Activated T-helper 17 cell treated with anti-CD3 and anti-CD28 coated beads, Interleukin-2, amount 50 U/mL, for 72 hours (primary cell): ENCODE measurements around the gene NKX2-4. TPM values are rescaled to one million over a fixed set of nuclear protein-coding genes. Genes with fewer than 3 reads are reported as not detected.
"Not testable (repeated sequence)": the region's sequence is repeated elsewhere in the genome, so short reads cannot be mapped to it uniquely, and the experiment has no call there.

Experiments
- ATAC-seq: fragments of 150-1000 bp; cut with Tn5 transposase; replicated peaks from 2 replicates; pipeline ENCODE4 v1.10.0; 2021; ENCODE audit warnings: mild to moderate bottlenecking, moderate library complexity
- H3K27ac Mint-ChIP-seq: one replicate; pipeline ENCODE4 v1.8.0; 2022; ENCODE audit warnings: mixed read lengths
- H3K27me3 Mint-ChIP-seq: one replicate; pipeline ENCODE4 v1.8.0; 2022; ENCODE audit warnings: mixed read lengths
- H3K36me3 Mint-ChIP-seq: one replicate; pipeline ENCODE4 v1.8.0; 2022; ENCODE audit warnings: low read depth, mild to moderate bottlenecking, mixed read lengths
- H3K4me1 Mint-ChIP-seq: one replicate; pipeline ENCODE4 v1.8.0; 2022; ENCODE audit warnings: mixed read lengths
- H3K4me3 Mint-ChIP-seq: one replicate; pipeline ENCODE4 v1.8.0; 2022; ENCODE audit warnings: mild to moderate bottlenecking, mixed read lengths
- H3K9me3 Mint-ChIP-seq: one replicate; pipeline ENCODE4 v1.8.0; 2022; ENCODE audit warnings: mixed read lengths
- total RNA-seq, 2 donors: library from RNA; stranded (reverse); gene quantifications; one replicate each; pipeline ENCODE4 v1.2.3, GENCODE V29; 2022

NKX2-4 gene
- total RNA-seq, 2 donors from 2014 or later = not detected

- no peak overlapping the region for H3K27ac Mint-ChIP-seq
- no peak overlapping the region for H3K4me3 Mint-ChIP-seq
- no peaks in the 10 kb centered on the region for H3K4me1 Mint-ChIP-seq
- H3K36me3 Mint-ChIP-seq = peaks cover 97% of the 10 kb centered on the region
- no peaks in the 10 kb centered on the region for H3K9me3 Mint-ChIP-seq
- ATAC-seq = no peak
- H3K27me3 Mint-ChIP-seq = peaks cover 4% of the 10 kb centered on the region
Observed at GRCh38 chr20:21386111-21386510, 11.2 kb downstream of the NKX2-4 start.

- Mint-ChIP-seq H3K4me1 (no peaks in the 10 kb centered on the region), H3K4me3 (no peak overlapping the region), H3K27me3 (no peaks in the 10 kb centered on the region), H3K27ac (no peak overlapping the region), H3K36me3 (peaks cover 99% of the 10 kb centered on the region), H3K9me3 (no peaks in the 10 kb centered on the region)
- ATAC-seq = no peak
Observed at GRCh38 chr20:21384308-21384892, 12.9 kb downstream of the NKX2-4 start.

- no peak overlapping the region for H3K27ac Mint-ChIP-seq
- no peak overlapping the region for H3K4me3 Mint-ChIP-seq
- ATAC-seq = no peak
- H3K9me3 Mint-ChIP-seq = no peaks in the 10 kb centered on the region
- H3K4me1 Mint-ChIP-seq = no peaks in the 10 kb centered on the region
- H3K27me3 Mint-ChIP-seq = no peaks in the 10 kb centered on the region
- H3K36me3 Mint-ChIP-seq = peaks cover 98% of the 10 kb centered on the region
Observed at GRCh38 chr20:21381619-21382018, 15.7 kb downstream of the NKX2-4 start.

- H3K4me1 Mint-ChIP-seq = no peaks in the 10 kb centered on the region
- no peak overlapping the region for H3K4me3 Mint-ChIP-seq
- peaks cover 94% of the 10 kb centered on the region for H3K36me3 Mint-ChIP-seq
- no peaks in the 10 kb centered on the region for H3K9me3 Mint-ChIP-seq
- H3K27ac Mint-ChIP-seq = no peak overlapping the region
- no peak for ATAC-seq
- no peaks in the 10 kb centered on the region for H3K27me3 Mint-ChIP-seq
Observed at GRCh38 chr20:21380711-21381110, 16.6 kb downstream of the NKX2-4 start.

- Mint-ChIP-seq H3K9me3 (no peaks in the 10 kb centered on the region), H3K4me3 (no peak overlapping the region)
- no peak for ATAC-seq
Observed at GRCh38 chr20:21378259-21378658, 19.1 kb downstream of the NKX2-4 start.

GRCh38 chr20:21377701-21378100, 19.6 kb downstream of the NKX2-4 start:
- no peaks in the 10 kb centered on the region for H3K27me3 Mint-ChIP-seq
- H3K36me3 Mint-ChIP-seq = peaks cover 93% of the 10 kb centered on the region
- H3K9me3 Mint-ChIP-seq = no peaks in the 10 kb centered on the region
- no peak for ATAC-seq
- H3K4me1 Mint-ChIP-seq = peaks cover 5% of the 10 kb centered on the region
- no peak overlapping the region for H3K27ac Mint-ChIP-seq
- H3K4me3 Mint-ChIP-seq = no peak overlapping the region

More at GRCh38 chr20:21378259-21378658, 19.1 kb downstream of the NKX2-4 start:
- Mint-ChIP-seq H3K27ac (no peak overlapping the region), H3K27me3 (no peaks in the 10 kb centered on the region), H3K36me3 (peaks cover 93% of the 10 kb centered on the region), H3K4me1 (peaks cover 5% of the 10 kb centered on the region)

- no peak overlapping the region for H3K4me3 Mint-ChIP-seq
- H3K4me1 Mint-ChIP-seq = peaks cover 5% of the 10 kb centered on the region
- H3K9me3 Mint-ChIP-seq = no peaks in the 10 kb centered on the region
- H3K27me3 Mint-ChIP-seq = no peaks in the 10 kb centered on the region
- H3K36me3 Mint-ChIP-seq = peaks cover 92% of the 10 kb centered on the region
- ATAC-seq = no peak
- H3K27ac Mint-ChIP-seq = no peak overlapping the region
Observed at GRCh38 chr20:21376626-21377025, 20.7 kb downstream of the NKX2-4 start.

- Mint-ChIP-seq H3K36me3 (peaks cover 91% of the 10 kb centered on the region), H3K27ac (no peak overlapping the region), H3K27me3 (no peaks in the 10 kb centered on the region), H3K4me3 (no peak overlapping the region), H3K4me1 (peaks cover 10% of the 10 kb centered on the region), H3K9me3 (no peaks in the 10 kb centered on the region)
- no peak for ATAC-seq
Observed at GRCh38 chr20:21373436-21373835, 23.9 kb downstream of the NKX2-4 start.

GRCh38 chr20:21372016-21372415, 25.3 kb downstream of the NKX2-4 start:
- Mint-ChIP-seq H3K4me3 (no peak overlapping the region), H3K4me1 (peaks cover 10% of the 10 kb centered on the region), H3K27ac (no peak overlapping the region), H3K27me3 (no peaks in the 10 kb centered on the region), H3K36me3 (peaks cover 92% of the 10 kb centered on the region), H3K9me3 (no peaks in the 10 kb centered on the region)
- ATAC-seq = no peak

- Mint-ChIP-seq H3K36me3 (peaks cover 92% of the 10 kb centered on the region), H3K27ac (no peak overlapping the region), H3K4me1 (peaks cover 10% of the 10 kb centered on the region), H3K27me3 (no peaks in the 10 kb centered on the region), H3K9me3 (no peaks in the 10 kb centered on the region), H3K4me3 (no peak overlapping the region)
- ATAC-seq = no peak
Observed at GRCh38 chr20:21371193-21371592, 26.1 kb downstream of the NKX2-4 start.

GRCh38 chr20:21368791-21369190, 28.5 kb downstream of the NKX2-4 start:
- H3K9me3 Mint-ChIP-seq = no peaks in the 10 kb centered on the region
- no peak for ATAC-seq

GRCh38 chr20:21366273-21366672, 31.1 kb downstream of the NKX2-4 start:
- H3K4me3 Mint-ChIP-seq, H3K4me1 Mint-ChIP-seq, H3K9me3 Mint-ChIP-seq, ATAC-seq, H3K27ac Mint-ChIP-seq, H3K27me3 Mint-ChIP-seq: not testable (repeated sequence)
- peaks cover 95% of the 10 kb centered on the region for H3K36me3 Mint-ChIP-seq

More at GRCh38 chr20:21368791-21369190, 28.5 kb downstream of the NKX2-4 start:
- peaks cover 94% of the 10 kb centered on the region for H3K36me3 Mint-ChIP-seq
- H3K4me3 Mint-ChIP-seq = no peak overlapping the region
- H3K4me1 Mint-ChIP-seq = peaks cover 9% of the 10 kb centered on the region
- H3K27me3 Mint-ChIP-seq = no peaks in the 10 kb centered on the region
- H3K27ac Mint-ChIP-seq = no peak overlapping the region

GRCh38 chr20:21365771-21366170, 31.6 kb downstream of the NKX2-4 start:
- Mint-ChIP-seq H3K4me3 (no peak overlapping the region), H3K27me3 (no peaks in the 10 kb centered on the region), H3K9me3 (no peaks in the 10 kb centered on the region)

GRCh38 chr20:21364413-21364812, 32.9 kb downstream of the NKX2-4 start:
- no peak overlapping the region for H3K27ac Mint-ChIP-seq
- no peak for ATAC-seq
- H3K36me3 Mint-ChIP-seq = peaks cover 96% of the 10 kb centered on the region
- H3K4me1 Mint-ChIP-seq = peaks cover 10% of the 10 kb centered on the region
- H3K9me3 Mint-ChIP-seq = no peaks in the 10 kb centered on the region
- no peak overlapping the region for H3K4me3 Mint-ChIP-seq
- no peaks in the 10 kb centered on the region for H3K27me3 Mint-ChIP-seq

More at GRCh38 chr20:21365771-21366170, 31.6 kb downstream of the NKX2-4 start:
- no peak overlapping the region for H3K27ac Mint-ChIP-seq
- H3K36me3 Mint-ChIP-seq = peaks cover 96% of the 10 kb centered on the region
- H3K4me1 Mint-ChIP-seq = peaks cover 10% of the 10 kb centered on the region
- no peak for ATAC-seq

GRCh38 chr20:21361266-21361665, 36.1 kb downstream of the NKX2-4 start:
- peaks cover 96% of the 10 kb centered on the region for H3K36me3 Mint-ChIP-seq
- H3K4me3 Mint-ChIP-seq = no peak overlapping the region
- H3K4me1 Mint-ChIP-seq = peaks cover 5% of the 10 kb centered on the region
- H3K27me3 Mint-ChIP-seq = no peaks in the 10 kb centered on the region
- ATAC-seq = no peak
- no peak overlapping the region for H3K27ac Mint-ChIP-seq
- H3K9me3 Mint-ChIP-seq = no peaks in the 10 kb centered on the region

GRCh38 chr20:21360705-21361104, 36.6 kb downstream of the NKX2-4 start:
- H3K4me1 Mint-ChIP-seq = peaks cover 5% of the 10 kb centered on the region
- no peak overlapping the region for H3K4me3 Mint-ChIP-seq
- ATAC-seq = no peak
- peak overlapping the region; percentile 23 for H3K27ac Mint-ChIP-seq
- H3K36me3 Mint-ChIP-seq = peaks cover 99% of the 10 kb centered on the region
- no peaks in the 10 kb centered on the region for H3K9me3 Mint-ChIP-seq
- H3K27me3 Mint-ChIP-seq = no peaks in the 10 kb centered on the region
